Measurements from ENCODE around the gene IGSF6. TPM values are rescaled to one million over a fixed set of nuclear protein-coding genes. Genes with fewer than 3 reads are reported as not detected.
A peak's percentile ranks its signal among the peaks of the same experiment; 100 is the strongest.
"Not testable (repeated sequence)": the region's sequence is repeated elsewhere in the genome, so short reads cannot be mapped to it uniquely, and the experiment has no call there.

IGSF6 gene
- total RNA-seq, 1 donor from 2014 or later = 2.3 TPM

GRCh38 chr16:21611198-21611555 is 41.2 kb downstream of the IGSF6 start:
- DNase-seq (ENCODE audit: low spot score) = no peak
- intact Hi-C loops (cut with DNase I) = no loop called here

- intact Hi-C loops (cut with DNase I) = no loop called here
- DNase-seq (ENCODE audit: low spot score) = no peak
Observed at GRCh38 chr16:21610766-21611165, 41.6 kb downstream of the IGSF6 start.

- intact Hi-C loops (cut with DNase I) = no loop called here
- DNase-seq (ENCODE audit: low spot score) = no peak
Observed at GRCh38 chr16:21610006-21610544, 42.3 kb downstream of the IGSF6 start.

GRCh38 chr16:21608639-21609328 is 43.6 kb downstream of the IGSF6 start:
- no peak for DNase-seq (ENCODE audit: low spot score)
- intact Hi-C loops (cut with DNase I) = no loop called here

GRCh38 chr16:21605848-21606247 is 46.6 kb downstream of the IGSF6 start:
- intact Hi-C loops (cut with DNase I); DNase-seq (ENCODE audit: low spot score): not testable (repeated sequence)

- no peak for DNase-seq (ENCODE audit: low spot score)
- intact Hi-C loops (cut with DNase I) = no loop called here
Observed at GRCh38 chr16:21603928-21604327, 48.5 kb downstream of the IGSF6 start.

GRCh38 chr16:21602785-21603184 is 49.6 kb downstream of the IGSF6 start:
- intact Hi-C loops (cut with DNase I) = no loop called here
- no peak for DNase-seq (ENCODE audit: low spot score)

GRCh38 chr16:21600031-21600773 is 52.2 kb downstream of the IGSF6 start:
- DNase-seq (ENCODE audit: low spot score) = no peak
- intact Hi-C loops (cut with DNase I) = no loop called here

- intact Hi-C loops (cut with DNase I) = loop anchor here (5.0 kb wide), 1 partner anchor 43 kb away; no protein-coding TSS in a partner anchor
- DNase-seq (ENCODE audit: low spot score) = peak; percentile 98
Observed at GRCh38 chr16:21599122-21600030, 53.0 kb downstream of the IGSF6 start, which contains the start of gene METTL9. Gene METTL9, plus strand, starts transcription at chr16:21599577. Its CDS starts 157 bp downstream, at chr16:21599734.

- intact Hi-C loops (cut with DNase I) = loop anchor here (5.0 kb wide), 1 partner anchor 44 kb away; no protein-coding TSS in a partner anchor
- no peak for DNase-seq (ENCODE audit: low spot score)
Observed at GRCh38 chr16:21598701-21599121, 53.7 kb downstream of the IGSF6 start.

- intact Hi-C loops (cut with DNase I) = loop anchor here (5.0 kb wide), 1 partner anchor 44 kb away; no protein-coding TSS in a partner anchor
- no peak for DNase-seq (ENCODE audit: low spot score)
Observed at GRCh38 chr16:21598206-21598605, 54.2 kb downstream of the IGSF6 start.

GRCh38 chr16:21597561-21598030 is 54.8 kb downstream of the IGSF6 start:
- intact Hi-C loops (cut with DNase I) = loop anchor here (5.0 kb wide), 1 partner anchor 45 kb away; no protein-coding TSS in a partner anchor
- DNase-seq (ENCODE audit: low spot score) = no peak

GRCh38 chr16:21593530-21594289 is 58.7 kb downstream of the IGSF6 start:
- intact Hi-C loops (cut with DNase I) = no loop called here

GRCh38 chr16:21592191-21592590 is 60.2 kb downstream of the IGSF6 start:
- intact Hi-C loops (cut with DNase I) = no loop called here
- no peak for DNase-seq (ENCODE audit: low spot score)

More at GRCh38 chr16:21593530-21594289, 58.7 kb downstream of the IGSF6 start:
- no peak for DNase-seq (ENCODE audit: low spot score)

GRCh38 chr16:21590796-21591195 is 61.6 kb downstream of the IGSF6 start:
- intact Hi-C loops (cut with DNase I) = no loop called here
- DNase-seq (ENCODE audit: low spot score) = no peak

- DNase-seq (ENCODE audit: low spot score) = no peak
- intact Hi-C loops (cut with DNase I) = no loop called here
Observed at GRCh38 chr16:21590287-21590686, 62.1 kb downstream of the IGSF6 start.

GRCh38 chr16:21589551-21589950 is 62.9 kb downstream of the IGSF6 start:
- DNase-seq (ENCODE audit: low spot score) = no peak
- intact Hi-C loops (cut with DNase I) = no loop called here
